ENCODE data around the gene HDAC2.

- no peak for TF ChIP-seq CTCF (IDR thresholded peaks at IDR 0.05)
- TF ChIP-seq POLR2A (IDR thresholded peaks at IDR 0.05), result no peak
Measured at GRCh38 chr6:113960795-113961194, 10.2 kb downstream of the HDAC2 start.

Data from thyroid gland (tissue), 4 donors.